HepG2 (cell line): Measurements from ENCODE around the gene VASH2.
"Not testable (repeated sequence)": the region's sequence is repeated elsewhere in the genome, so short reads cannot be mapped to it uniquely, and the experiment has no call there.

Experiments used
- CCAR2 ChIP-seq: fragments of 200-400 bp; formaldehyde crosslinking; optimal IDR thresholded peaks from 2 replicates; pipeline ENCODE3; 2018; ENCODE audit warnings: low read depth, mild to moderate bottlenecking, low read length, moderate library complexity
- TF ChIP-seq, protein P1 (sequence below): sonication (generic); formaldehyde crosslinking; IDR thresholded peaks from 2 replicates; pipeline ENCODE4 v1.8.0; 2022; ENCODE audit warnings: mild to moderate bottlenecking, missing genetic modification reagents, borderline replicate concordance

- TF ChIP-seq, protein P1, sequence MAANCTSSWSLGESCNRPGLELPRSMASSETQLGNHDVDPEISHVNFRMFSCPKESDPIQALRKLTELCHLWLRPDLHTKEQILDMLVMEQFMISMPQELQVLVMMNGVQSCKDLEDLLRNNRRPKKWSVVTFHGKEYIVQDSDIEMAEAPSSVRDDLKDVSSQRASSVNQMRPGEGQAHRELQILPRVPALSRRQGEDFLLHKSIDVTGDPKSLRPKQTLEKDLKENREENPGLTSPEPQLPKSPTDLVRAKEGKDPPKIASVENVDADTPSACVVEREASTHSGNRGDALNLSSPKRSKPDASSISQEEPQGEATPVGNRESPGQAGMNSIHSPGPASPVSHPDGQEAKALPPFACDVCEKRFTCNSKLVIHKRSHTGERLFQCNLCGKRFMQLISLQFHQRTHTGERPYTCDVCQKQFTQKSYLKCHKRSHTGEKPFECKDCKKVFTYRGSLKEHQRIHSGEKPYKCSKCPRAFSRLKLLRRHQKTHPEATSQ (CRISPR knock-in tag) = not testable (repeated sequence)
- not testable (repeated sequence) for TF ChIP-seq CCAR2
Measured at GRCh38 chr1:213027024-213027423, 76.7 kb downstream of the VASH2 start.
